ENCODE data around the gene C4orf50. TPM values are rescaled to one million over a fixed set of nuclear protein-coding genes. Genes with fewer than 3 reads are reported as not detected.

Gene C4orf50
- total RNA-seq, 1 donor from 2014 or later, result 12.2 TPM

GRCh38 chr4:5927116-5927515, 91.1 kb downstream of the C4orf50 start:
- DNase-seq (ENCODE audit: low spot score in 2 of 2), result no peak
- no peak for FAIRE-seq

- DNase-seq (ENCODE audit: low spot score in 2 of 2) (no peak), FAIRE-seq (no peak)
Measured at GRCh38 chr4:5926598-5926997, 91.6 kb downstream of the C4orf50 start.

- FAIRE-seq (no peak), DNase-seq (ENCODE audit: low spot score in 2 of 2) (no peak)
Measured at GRCh38 chr4:5925419-5926200, 92.6 kb downstream of the C4orf50 start.

- DNase-seq (ENCODE audit: low spot score in 2 of 2) (no peak), FAIRE-seq (no peak)
Measured at GRCh38 chr4:5924461-5925125, 93.6 kb downstream of the C4orf50 start.

- FAIRE-seq (no peak), DNase-seq (ENCODE audit: low spot score in 2 of 2) (no peak)
Measured at GRCh38 chr4:5923376-5923775, 94.9 kb downstream of the C4orf50 start.

- FAIRE-seq (no peak), DNase-seq (ENCODE audit: low spot score in 2 of 2) (no peak)
Measured at GRCh38 chr4:5922556-5922955, 95.7 kb downstream of the C4orf50 start.

- FAIRE-seq, result no peak
- DNase-seq (ENCODE audit: low spot score in 2 of 2), result no peak
Measured at GRCh38 chr4:5921981-5922380, 96.2 kb downstream of the C4orf50 start.

- no peak for FAIRE-seq
- DNase-seq (ENCODE audit: low spot score in 2 of 2), result no peak
Measured at GRCh38 chr4:5921101-5921980, 96.9 kb downstream of the C4orf50 start.

- DNase-seq (ENCODE audit: low spot score in 2 of 2) (no peak), FAIRE-seq (no peak)
Measured at GRCh38 chr4:5919571-5919970, 98.7 kb downstream of the C4orf50 start.

- DNase-seq (ENCODE audit: low spot score in 2 of 2) (no peak), FAIRE-seq (no peak)
Measured at GRCh38 chr4:5919044-5919443, 99.2 kb downstream of the C4orf50 start.

- no peak for DNase-seq (ENCODE audit: low spot score in 2 of 2)
- no peak for FAIRE-seq
Measured at GRCh38 chr4:5918331-5918985, 99.8 kb downstream of the C4orf50 start.

GRCh38 chr4:5917672-5918071, 100.6 kb downstream of the C4orf50 start:
- FAIRE-seq (no peak), DNase-seq (ENCODE audit: low spot score in 2 of 2) (no peak)

GRCh38 chr4:5916229-5916628, 102.0 kb downstream of the C4orf50 start:
- no peak for FAIRE-seq
- no peak for DNase-seq (ENCODE audit: low spot score in 2 of 2)

- FAIRE-seq (no peak), DNase-seq (ENCODE audit: low spot score in 2 of 2) (no peak)
Measured at GRCh38 chr4:5913454-5913853, 104.8 kb downstream of the C4orf50 start.

GRCh38 chr4:5912614-5913019, 105.6 kb downstream of the C4orf50 start:
- no peak for DNase-seq (ENCODE audit: low spot score in 2 of 2)
- FAIRE-seq, result no peak

- DNase-seq (ENCODE audit: low spot score in 2 of 2), result no peak
- FAIRE-seq, result no peak
Measured at GRCh38 chr4:5908876-5909427, 109.3 kb downstream of the C4orf50 start.

GRCh38 chr4:5906191-5906590, 112.0 kb downstream of the C4orf50 start:
- no peak for FAIRE-seq
- DNase-seq (ENCODE audit: low spot score in 2 of 2), result no peak

- DNase-seq (ENCODE audit: low spot score in 2 of 2) (no peak), FAIRE-seq (no peak)
Measured at GRCh38 chr4:5905714-5906113, 112.5 kb downstream of the C4orf50 start.

GRCh38 chr4:5900844-5901243, 117.4 kb downstream of the C4orf50 start:
- FAIRE-seq (no peak), DNase-seq (ENCODE audit: low spot score in 2 of 2) (no peak)

GRCh38 chr4:5899881-5900280, 118.3 kb downstream of the C4orf50 start:
- DNase-seq (ENCODE audit: low spot score in 2 of 2), result no peak
- FAIRE-seq, result no peak

Data from frontal cortex (tissue), 4 donors.